ENCODE data around the gene C12orf60.

Gene C12orf60

DNA sequence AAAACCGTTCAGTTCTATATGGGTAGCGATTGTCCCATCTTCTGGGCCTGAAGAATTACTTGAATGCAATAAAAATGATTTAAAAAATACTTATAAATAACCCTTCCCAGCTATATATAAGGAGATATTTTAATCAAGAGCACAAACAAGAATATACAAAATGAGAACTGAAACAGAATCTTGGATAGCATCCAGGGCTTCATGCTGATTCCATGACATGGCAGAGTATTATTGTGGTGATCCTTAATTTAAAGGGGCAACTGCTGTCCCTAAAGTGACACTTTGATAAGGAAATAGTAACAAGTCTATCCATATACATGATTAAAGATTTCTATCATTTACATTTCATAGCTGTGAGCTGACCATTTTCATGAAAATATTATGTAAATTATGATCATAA is 19.0 kb upstream of the C12orf60 start:
- Histone ChIP-seq H3K4me3 (ENCODE audit: low read length) (no peak overlapping the region), H3K27me3 (ENCODE audit: control insufficient read depth, low read length) (no peaks in the 10 kb centered on the region), H3K4me2 (ENCODE audit: low read length) (no peak overlapping the region), H4K20me1 (ENCODE audit: control insufficient read depth, insufficient read depth, low read depth, low read length) (no peaks in the 10 kb centered on the region), H3K36me3 (ENCODE audit: control insufficient read depth, low read length) (peaks cover 56% of the 10 kb centered on the region), H3K9me2 (replicated peaks; ENCODE audit: control insufficient read depth, low read length) (no peaks in the 10 kb centered on the region), H3K79me2 (ENCODE audit: control insufficient read depth, low read length) (no peaks in the 10 kb centered on the region), H3K9me3 (ENCODE audit: control insufficient read depth, insufficient read depth, low read length) (no peaks in the 10 kb centered on the region), H3K4me1 (ENCODE audit: control insufficient read depth, low read length) (peaks cover 17% of the 10 kb centered on the region), H3K27ac (ENCODE audit: low read depth, low read length) (no peak overlapping the region), H3F3A (ENCODE audit: control insufficient read depth, insufficient read depth) (peaks cover 10% of the 10 kb centered on the region; the same call in 1 of the 2 replicates)
- TF ChIP-seq, protein P1, sequence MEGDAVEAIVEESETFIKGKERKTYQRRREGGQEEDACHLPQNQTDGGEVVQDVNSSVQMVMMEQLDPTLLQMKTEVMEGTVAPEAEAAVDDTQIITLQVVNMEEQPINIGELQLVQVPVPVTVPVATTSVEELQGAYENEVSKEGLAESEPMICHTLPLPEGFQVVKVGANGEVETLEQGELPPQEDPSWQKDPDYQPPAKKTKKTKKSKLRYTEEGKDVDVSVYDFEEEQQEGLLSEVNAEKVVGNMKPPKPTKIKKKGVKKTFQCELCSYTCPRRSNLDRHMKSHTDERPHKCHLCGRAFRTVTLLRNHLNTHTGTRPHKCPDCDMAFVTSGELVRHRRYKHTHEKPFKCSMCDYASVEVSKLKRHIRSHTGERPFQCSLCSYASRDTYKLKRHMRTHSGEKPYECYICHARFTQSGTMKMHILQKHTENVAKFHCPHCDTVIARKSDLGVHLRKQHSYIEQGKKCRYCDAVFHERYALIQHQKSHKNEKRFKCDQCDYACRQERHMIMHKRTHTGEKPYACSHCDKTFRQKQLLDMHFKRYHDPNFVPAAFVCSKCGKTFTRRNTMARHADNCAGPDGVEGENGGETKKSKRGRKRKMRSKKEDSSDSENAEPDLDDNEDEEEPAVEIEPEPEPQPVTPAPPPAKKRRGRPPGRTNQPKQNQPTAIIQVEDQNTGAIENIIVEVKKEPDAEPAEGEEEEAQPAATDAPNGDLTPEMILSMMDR (IDR thresholded peaks at IDR 0.05; ENCODE audit: low read depth, low read length, poor library complexity, severe bottlenecking) = no peak
- no peak for TF ChIP-seq EZH2phosphoT487 (IDR thresholded peaks at IDR 0.05; ENCODE audit: borderline replicate concordance, low read length)

DNA sequence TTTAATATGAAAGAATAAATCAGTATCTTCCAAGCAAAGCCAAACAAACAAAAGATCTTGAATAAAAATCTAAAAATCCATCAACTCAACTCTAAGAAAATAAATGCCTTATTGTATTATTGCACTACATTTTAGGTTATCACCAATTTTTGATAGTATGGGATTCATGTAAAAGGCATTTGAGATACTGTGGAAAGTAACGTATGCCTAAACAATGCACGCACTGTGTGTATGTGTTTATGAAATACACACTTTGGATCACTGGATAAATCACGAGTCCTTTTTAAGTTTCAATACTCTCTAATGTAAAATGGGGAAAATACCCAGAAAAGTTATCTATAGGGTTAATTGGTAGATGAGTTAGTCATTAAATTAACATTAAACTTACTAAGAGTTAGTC is 17.9 kb upstream of the C12orf60 start:
- Histone ChIP-seq H3K36me3 (ENCODE audit: control insufficient read depth, low read length) (peaks cover 67% of the 10 kb centered on the region), H3K27ac (ENCODE audit: low read depth, low read length) (no peak overlapping the region), H3K4me1 (ENCODE audit: control insufficient read depth, low read length) (peaks cover 17% of the 10 kb centered on the region), H3K27me3 (ENCODE audit: control insufficient read depth, low read length) (no peaks in the 10 kb centered on the region), H4K20me1 (ENCODE audit: control insufficient read depth, insufficient read depth, low read depth, low read length) (no peaks in the 10 kb centered on the region), H3K4me3 (ENCODE audit: low read length) (no peak overlapping the region), H3K4me2 (ENCODE audit: low read length) (no peak overlapping the region), H3F3A (ENCODE audit: control insufficient read depth, insufficient read depth) (peaks cover 10% of the 10 kb centered on the region; the same call in 1 of the 2 replicates), H3K9me2 (replicated peaks; ENCODE audit: control insufficient read depth, low read length) (no peaks in the 10 kb centered on the region), H3K79me2 (ENCODE audit: control insufficient read depth, low read length) (no peaks in the 10 kb centered on the region), H3K9me3 (ENCODE audit: control insufficient read depth, insufficient read depth, low read length) (no peaks in the 10 kb centered on the region)
- TF ChIP-seq EZH2phosphoT487 (IDR thresholded peaks at IDR 0.05; ENCODE audit: borderline replicate concordance, low read length) = no peak
- TF ChIP-seq, protein P1 (IDR thresholded peaks at IDR 0.05; ENCODE audit: low read depth, low read length, poor library complexity, severe bottlenecking) = no peak

DNA sequence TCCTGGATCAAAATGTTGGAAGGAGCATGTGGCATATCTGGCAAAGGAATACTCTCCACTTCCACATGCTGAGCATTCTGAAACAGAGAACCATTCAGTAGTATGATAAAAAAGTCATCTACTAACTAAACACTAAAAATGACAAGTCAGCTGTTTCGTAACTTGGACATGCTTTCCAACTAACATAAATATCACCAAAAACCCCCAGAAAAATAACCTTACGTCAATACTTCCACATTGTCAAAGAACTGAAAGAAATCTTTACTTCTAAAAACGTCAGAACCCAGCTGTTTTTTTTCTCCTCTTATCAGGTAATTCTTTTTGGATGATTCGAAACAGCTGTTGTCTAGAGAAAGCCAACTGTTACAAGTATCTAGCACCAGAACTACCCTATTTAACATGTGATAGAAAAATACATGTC is 8.4 kb upstream of the C12orf60 start:
- Histone ChIP-seq H3K9me3 (ENCODE audit: control insufficient read depth, insufficient read depth, low read length) (no peaks in the 10 kb centered on the region), H3K79me2 (ENCODE audit: control insufficient read depth, low read length) (peaks cover 22% of the 10 kb centered on the region), H3K27ac (ENCODE audit: low read depth, low read length) (no peak overlapping the region), H4K20me1 (ENCODE audit: control insufficient read depth, insufficient read depth, low read depth, low read length) (no peaks in the 10 kb centered on the region), H3K4me1 (ENCODE audit: control insufficient read depth, low read length) (no peaks in the 10 kb centered on the region), H3K36me3 (ENCODE audit: control insufficient read depth, low read length) (peaks cover 95% of the 10 kb centered on the region), H3F3A (ENCODE audit: control insufficient read depth, insufficient read depth) (no peaks in the 10 kb centered on the region), H3K9me2 (replicated peaks; ENCODE audit: control insufficient read depth, low read length) (no peaks in the 10 kb centered on the region), H3K4me3 (ENCODE audit: low read length) (no peak overlapping the region), H3K4me2 (ENCODE audit: low read length) (no peak overlapping the region), H3K27me3 (ENCODE audit: control insufficient read depth, low read length) (no peaks in the 10 kb centered on the region)
- TF ChIP-seq EZH2phosphoT487 (IDR thresholded peaks at IDR 0.05; ENCODE audit: borderline replicate concordance, low read length) = no peak
- TF ChIP-seq, protein P1 (IDR thresholded peaks at IDR 0.05; ENCODE audit: low read depth, low read length, poor library complexity, severe bottlenecking) = no peak
